Measurements from ENCODE around the gene SLC25A40. TPM values are rescaled to one million over a fixed set of nuclear protein-coding genes. Genes with fewer than 3 reads are reported as not detected.

The SLC25A40 gene
- total RNA-seq, 2 donors from 2014 or later: 13.5 to 15.9 TPM

- Histone ChIP-seq H3K9me3 (peaks cover 8% of the 10 kb centered on the region), H3K36me3 (no peaks in the 10 kb centered on the region), H3K27me3 (replicated peaks; ENCODE audit: insufficient read depth) (no peaks in the 10 kb centered on the region), H3K4me3 (no peak overlapping the region), H3K4me1 (ENCODE audit: control insufficient read depth in 1 of 2, low read depth in 2 of 2) (no peaks in the 10 kb centered on the region), H3K27ac (no peak overlapping the region)
- TF ChIP-seq CTCF (IDR thresholded peaks at IDR 0.05): no peak
- DNase-seq (ENCODE audit: low spot score) (no peak), ATAC-seq (ENCODE audit: insufficient number of reproducible peaks, low FRiP score, low read depth) (no peak)
Observed at GRCh38 chr7:87866089-87866488, 10.1 kb downstream of the SLC25A40 start.

DNA sequence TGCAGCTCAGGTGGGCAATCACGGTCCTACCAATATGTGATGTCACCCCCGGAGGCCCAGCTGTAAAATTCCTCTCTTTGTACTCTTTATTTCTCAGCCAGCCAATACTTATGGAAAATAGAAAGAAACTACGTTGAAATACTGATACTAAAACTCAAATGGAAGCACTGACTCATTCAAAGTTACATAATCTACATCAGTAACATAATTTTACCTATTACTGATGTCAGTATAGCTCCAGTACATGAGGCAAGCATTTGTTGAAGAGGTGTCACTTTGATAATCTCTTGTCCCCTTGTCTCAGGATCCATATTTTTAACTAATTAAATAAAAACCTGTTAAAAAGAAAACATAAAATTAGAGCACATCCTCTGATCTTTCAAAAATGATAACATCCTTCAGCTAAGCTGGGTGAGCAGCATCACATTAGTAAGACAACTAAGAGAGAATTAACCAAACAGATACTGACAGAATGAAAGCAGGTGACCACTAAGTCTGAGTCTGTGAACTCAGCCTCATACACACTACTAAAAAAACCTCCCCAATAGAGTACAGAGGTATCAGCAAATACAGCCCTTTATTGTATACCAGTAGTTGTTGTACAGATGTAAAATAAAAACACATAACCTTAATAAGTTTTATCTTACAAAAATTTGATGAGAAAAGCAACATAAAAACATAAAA is 17.6 kb downstream of the SLC25A40 start:
- no peaks in the 10 kb centered on the region for H3K4me1 ChIP-seq (ENCODE audit: control insufficient read depth in 1 of 2, low read depth in 2 of 2)
- H3K27ac ChIP-seq: no peak overlapping the region
- ATAC-seq (ENCODE audit: insufficient number of reproducible peaks, low FRiP score, low read depth) (no peak), DNase-seq (ENCODE audit: low spot score) (no peak)
- no peaks in the 10 kb centered on the region for H3K9me3 ChIP-seq
- H3K4me3 ChIP-seq: no peak overlapping the region
- TF ChIP-seq CTCF (IDR thresholded peaks at IDR 0.05): no peak
- H3K36me3 ChIP-seq: peaks cover 11% of the 10 kb centered on the region
- no peaks in the 10 kb centered on the region for H3K27me3 ChIP-seq (replicated peaks; ENCODE audit: insufficient read depth)

GRCh38 chr7:87853237-87853864 is 22.8 kb downstream of the SLC25A40 start:
- Histone ChIP-seq H3K4me3 (no peak overlapping the region), H3K27ac (no peak overlapping the region), H3K4me1 (ENCODE audit: control insufficient read depth in 1 of 2, low read depth in 2 of 2) (no peaks in the 10 kb centered on the region), H3K27me3 (replicated peaks; ENCODE audit: insufficient read depth) (no peaks in the 10 kb centered on the region), H3K9me3 (no peaks in the 10 kb centered on the region), H3K36me3 (peaks cover 9% of the 10 kb centered on the region)
- DNase-seq (ENCODE audit: low spot score) (no peak), ATAC-seq (ENCODE audit: insufficient number of reproducible peaks, low FRiP score, low read depth) (no peak)
- no peak for TF ChIP-seq CTCF (IDR thresholded peaks at IDR 0.05)

DNA sequence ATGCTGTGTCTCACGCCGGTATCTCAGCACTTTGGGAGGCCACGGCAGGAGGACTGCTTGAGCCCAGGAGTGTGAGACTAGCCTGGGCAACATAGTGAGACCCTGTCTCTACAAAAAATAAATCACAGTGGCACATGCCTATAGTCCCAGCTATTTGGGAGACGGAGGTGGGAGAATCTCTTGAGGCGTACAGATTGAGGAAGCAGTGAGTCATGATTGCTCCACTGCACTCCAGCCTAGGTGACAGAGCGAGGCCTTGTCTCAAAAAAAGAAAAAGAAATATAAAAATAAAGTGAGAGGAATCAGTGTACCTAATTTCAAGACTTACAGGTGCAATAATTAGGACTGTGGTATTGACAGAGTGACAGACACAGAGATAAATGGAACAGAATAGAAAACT is 23.9 kb downstream of the SLC25A40 start:
- ATAC-seq (ENCODE audit: insufficient number of reproducible peaks, low FRiP score, low read depth) (no peak), DNase-seq (ENCODE audit: low spot score) (no peak)
- Histone ChIP-seq H3K4me3 (no peak overlapping the region), H3K27ac (no peak overlapping the region), H3K9me3 (no peaks in the 10 kb centered on the region), H3K27me3 (replicated peaks; ENCODE audit: insufficient read depth) (no peaks in the 10 kb centered on the region), H3K4me1 (ENCODE audit: control insufficient read depth in 1 of 2, low read depth in 2 of 2) (no peaks in the 10 kb centered on the region), H3K36me3 (no peaks in the 10 kb centered on the region)
- TF ChIP-seq CTCF (IDR thresholded peaks at IDR 0.05): no peak

DNA sequence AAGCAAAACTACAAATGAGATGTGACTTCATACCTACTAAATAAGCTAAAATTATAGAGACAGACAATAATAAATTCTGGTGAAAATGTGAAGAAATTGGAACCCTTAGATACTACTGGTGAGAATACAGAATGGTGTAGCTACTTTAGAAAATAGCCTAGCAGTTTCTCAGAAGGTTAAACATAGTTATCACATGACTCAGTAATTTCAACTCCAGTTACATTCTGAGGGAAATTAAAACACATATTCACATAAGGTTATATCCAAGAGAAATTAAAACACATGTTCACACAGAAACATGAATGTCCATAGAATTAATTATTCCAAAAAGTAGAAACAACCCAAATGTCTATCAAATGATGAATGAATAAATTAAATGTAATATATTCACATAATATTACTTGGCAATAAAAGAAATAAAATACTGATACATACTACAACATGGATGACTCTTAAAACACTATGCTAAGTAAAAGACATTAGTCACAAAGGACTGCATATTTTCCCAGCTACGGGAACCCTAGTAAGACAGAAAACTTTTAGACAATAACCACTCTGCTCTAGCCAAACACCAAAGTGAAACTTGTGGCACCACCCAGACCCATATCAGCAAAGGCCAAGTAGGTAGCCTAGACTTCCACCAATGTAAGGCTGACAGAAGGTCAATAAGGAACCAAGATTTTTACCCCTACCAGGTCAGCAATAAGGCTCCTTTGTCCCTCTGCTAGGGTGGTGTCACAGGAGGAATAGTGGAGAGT is 25.1 kb downstream of the SLC25A40 start:
- H3K36me3 ChIP-seq: no peaks in the 10 kb centered on the region
- no peak overlapping the region for H3K4me3 ChIP-seq
- TF ChIP-seq CTCF (IDR thresholded peaks at IDR 0.05): no peak
- no peaks in the 10 kb centered on the region for H3K4me1 ChIP-seq (ENCODE audit: control insufficient read depth in 1 of 2, low read depth in 2 of 2)
- no peak for ATAC-seq (ENCODE audit: insufficient number of reproducible peaks, low FRiP score, low read depth)
- H3K9me3 ChIP-seq: no peaks in the 10 kb centered on the region
- no peaks in the 10 kb centered on the region for H3K27me3 ChIP-seq (replicated peaks; ENCODE audit: insufficient read depth)
- no peak overlapping the region for H3K27ac ChIP-seq
- no peak for DNase-seq (ENCODE audit: low spot score)
